Neural cell (in vitro differentiated cells): ENCODE data around the gene ARL3. TPM values are rescaled to one million over a fixed set of nuclear protein-coding genes. Genes with fewer than 3 reads are reported as not detected.
"Not testable (repeated sequence)": the region's sequence is repeated elsewhere in the genome, so short reads cannot be mapped to it uniquely, and the experiment has no call there.

Experiments
- H2AFZ ChIP-seq: fragments of 200-600, 300-800 bp; sonication (generic), shearing (Covaris generic); 2 replicates; pipeline ENCODE4 v1.6.0; 2014; ENCODE audit warnings: low read depth, mild to moderate bottlenecking, antibody characterized with exemption, low read length, moderate library complexity
- H3F3A ChIP-seq: fragments of 200-600 bp; shearing (Covaris generic); 2 replicates; pipeline ENCODE4 v1.6.1; 2016; ENCODE audit warnings: mild to moderate bottlenecking, moderate library complexity, mixed read lengths, antibody characterized with exemption, low read length; ENCODE audit not compliant: insufficient read depth, poor library complexity, severe bottlenecking
- H3K27ac ChIP-seq: fragments of 200-600, 300-800 bp; sonication (generic), shearing (Covaris generic); 2 replicates; pipeline ENCODE4 v1.5.1; 2014; ENCODE audit warnings: mild to moderate bottlenecking, low read length, moderate library complexity
- H3K27me3 ChIP-seq: fragments of 300-800, 200-600 bp; sonication (generic), shearing (Covaris generic); 2 replicates; pipeline ENCODE4 v1.6.0; 2014; ENCODE audit warnings: mild to moderate bottlenecking, low read depth, low read length, moderate library complexity; ENCODE audit not compliant: insufficient read depth
- H3K36me3 ChIP-seq: fragments of 300-800, 200-600 bp; sonication (generic), shearing (Covaris generic); 2 replicates; pipeline ENCODE4 v1.5.1; 2014; ENCODE audit warnings: mild to moderate bottlenecking, antibody characterized with exemption, low read length, moderate library complexity; ENCODE audit not compliant: insufficient read depth
- H3K4me2 ChIP-seq: fragments of 300-800, 200-600 bp; sonication (generic), shearing (Covaris generic); 2 replicates; pipeline ENCODE4 v1.6.0; 2014; ENCODE audit warnings: mild to moderate bottlenecking, low read length
- H3K4me3 ChIP-seq: fragments of 300-800, 200-600 bp; sonication (generic), shearing (Covaris generic); 2 replicates; pipeline ENCODE4 v1.5.1; 2014; ENCODE audit warnings: mild to moderate bottlenecking, low read length, moderate library complexity
- H3K79me2 ChIP-seq: fragments of 200-600 bp; shearing (Covaris generic); replicated peaks from 2 replicates; pipeline ENCODE4 v1.6.0; 2014; ENCODE audit warnings: mild to moderate bottlenecking, low read length, moderate library complexity; ENCODE audit not compliant: insufficient read depth
- H3K9ac ChIP-seq: fragments of 300-800, 200-600 bp; sonication (generic), shearing (Covaris generic); 2 replicates; pipeline ENCODE4 v1.6.1; 2016; ENCODE audit warnings: mild to moderate bottlenecking, low read length, mixed read lengths
- H3K9me2 ChIP-seq: fragments of 200-600 bp; shearing (Covaris generic); 2 replicates; pipeline ENCODE4 v1.6.1; 2016; ENCODE audit warnings: mild to moderate bottlenecking, low read length, mixed read lengths; ENCODE audit not compliant: insufficient read depth
- H3K9me3 ChIP-seq: fragments of 200-600, 300-800 bp; sonication (generic), shearing (Covaris generic); 2 replicates; pipeline ENCODE4 v1.6.1; 2016; ENCODE audit warnings: mild to moderate bottlenecking, mixed run types, low read length, moderate library complexity, mixed read lengths
- H4K20me1 ChIP-seq: fragments of 200-600 bp; shearing (Covaris generic); 2 replicates; pipeline ENCODE4 v1.6.1; 2016; ENCODE audit warnings: mild to moderate bottlenecking, mixed run types; ENCODE audit not compliant: insufficient read depth
- CTCF ChIP-seq: fragments of 450-650 bp; IDR thresholded peaks from 2 replicates; pipeline ENCODE4 v1.5.1; 2014; ENCODE audit warnings: antibody characterized with exemption, mild to moderate bottlenecking, moderate library complexity; ENCODE audit not compliant: poor library complexity, severe bottlenecking
- EP300 ChIP-seq: fragments of 450-650 bp; conservative IDR thresholded peaks from 2 replicates; pipeline ENCODE4 v1.6.1; 2014; ENCODE audit warnings: antibody characterized with exemption, mild to moderate bottlenecking, moderate library complexity; ENCODE audit not compliant: poor library complexity, severe bottlenecking
- EZH2 ChIP-seq: fragments of 200-600, 300-800 bp; shearing (Covaris generic), sonication (generic); IDR thresholded peaks from 2 replicates; pipeline ENCODE4 v1.6.1; 2014; ENCODE audit warnings: antibody characterized with exemption, low read length, borderline replicate concordance, mild to moderate bottlenecking; ENCODE audit not compliant: insufficient read depth, poor library complexity, severe bottlenecking
- MXI1 ChIP-seq: fragments of 450-650 bp; conservative IDR thresholded peaks from 2 replicates; pipeline ENCODE4 v1.6.1; 2014; ENCODE audit warnings: antibody characterized with exemption, mild to moderate bottlenecking; ENCODE audit not compliant: poor library complexity, severe bottlenecking
- POLR2AphosphoS5 ChIP-seq: IDR thresholded peaks from 2 replicates; pipeline ENCODE4 v1.6.1; 2012
- RAD21 ChIP-seq: fragments of 450-650 bp; conservative IDR thresholded peaks from 2 replicates; pipeline ENCODE4 v1.6.1; 2014; ENCODE audit warnings: antibody characterized with exemption, mild to moderate bottlenecking, moderate library complexity
- REST ChIP-seq: IDR thresholded peaks from 2 replicates; pipeline ENCODE4 v1.6.1; 2012; ENCODE audit warnings: borderline replicate concordance
- SMC3 ChIP-seq: fragments of 450-650 bp; conservative IDR thresholded peaks from 2 replicates; pipeline ENCODE4 v1.6.1; 2014; ENCODE audit warnings: antibody characterized with exemption, mild to moderate bottlenecking, moderate library complexity; ENCODE audit not compliant: poor library complexity
- TAF1 ChIP-seq: IDR thresholded peaks from 2 replicates; pipeline ENCODE4 v1.6.1; 2012; ENCODE audit warnings: low read depth
- polyA plus RNA-seq: library from polyadenylated mRNA; depleted of rRNA; stranded (reverse); fragments of >200 nt; gene quantifications from 2 replicates; pipeline ENCODE4 v1.2.3, GENCODE V29; 2014

The ARL3 gene
- polyA plus RNA-seq, 1 donor from 2014 or later: 56.0 TPM

GRCh38 chr10:102696736-102697135 is 17.5 kb downstream of the ARL3 start:
- H3F3A ChIP-seq: no peaks in the 10 kb centered on the region
- no peaks in the 10 kb centered on the region for H3K9me3 ChIP-seq
- H3K36me3 ChIP-seq: no peaks in the 10 kb centered on the region
- no peaks in the 10 kb centered on the region for H3K79me2 ChIP-seq
- H3K9ac ChIP-seq: no peak overlapping the region
- no peak overlapping the region for H3K4me2 ChIP-seq
- no peaks in the 10 kb centered on the region for H3K27me3 ChIP-seq
- no peak overlapping the region for H3K4me3 ChIP-seq
- TF ChIP-seq REST (no peak), EP300 (no peak), RAD21 (no peak), SMC3 (no peak), TAF1 (no peak), MXI1 (no peak), CTCF (no peak), POLR2AphosphoS5 (no peak), EZH2 (no peak)
- H3K9me2 ChIP-seq: no peaks in the 10 kb centered on the region
- H4K20me1 ChIP-seq: no peaks in the 10 kb centered on the region
- H3K27ac ChIP-seq: no peak overlapping the region
- no peak overlapping the region for H2AFZ ChIP-seq

GRCh38 chr10:102695401-102695800 is 18.8 kb downstream of the ARL3 start:
- not testable (repeated sequence) for H3K27ac ChIP-seq, H4K20me1 ChIP-seq, H2AFZ ChIP-seq, H3K4me2 ChIP-seq, H3K4me3 ChIP-seq, H3K9me3 ChIP-seq, H3F3A ChIP-seq, H3K9me2 ChIP-seq, H3K27me3 ChIP-seq, H3K79me2 ChIP-seq, H3K36me3 ChIP-seq, H3K9ac ChIP-seq

GRCh38 chr10:102691285-102692066 is 22.7 kb downstream of the ARL3 start:
- Histone ChIP-seq H2AFZ (no peak overlapping the region), H3F3A (no peaks in the 10 kb centered on the region), H3K79me2 (no peaks in the 10 kb centered on the region), H4K20me1 (no peaks in the 10 kb centered on the region), H3K27ac (no peak overlapping the region), H3K9me3 (no peaks in the 10 kb centered on the region), H3K4me3 (no peak overlapping the region), H3K36me3 (no peaks in the 10 kb centered on the region), H3K4me2 (no peak overlapping the region), H3K27me3 (no peaks in the 10 kb centered on the region), H3K9me2 (no peaks in the 10 kb centered on the region), H3K9ac (no peak overlapping the region)
- TF ChIP-seq MXI1 (no peak), SMC3 (no peak), EZH2 (no peak), REST (no peak), EP300 (no peak), POLR2AphosphoS5 (no peak), CTCF (no peak), RAD21 (no peak), TAF1 (no peak)
